ENCODE measurements around the gene DMD.

DMD gene

DNA sequence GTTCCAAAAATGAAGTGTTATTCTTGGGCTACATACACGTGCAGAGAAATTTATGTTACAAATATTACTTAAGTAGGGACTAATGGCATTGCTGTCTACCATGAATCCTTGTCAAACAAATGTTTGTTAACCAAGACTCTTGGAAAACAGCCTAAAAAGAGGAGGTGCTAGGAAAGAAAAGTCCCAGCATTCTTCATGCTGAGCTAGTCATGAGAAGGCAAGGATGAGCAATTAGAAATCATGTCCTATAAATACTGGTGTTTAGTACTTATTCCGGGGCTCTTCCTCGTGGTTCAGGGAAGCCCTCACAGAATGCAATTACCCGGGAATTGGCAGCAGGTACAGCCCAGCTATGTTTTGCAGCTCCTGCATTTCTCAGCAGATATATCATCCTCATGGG lies 1761.4 kb downstream of the DMD start:
- no peak for DNase-seq (ENCODE audit: low spot score)
- TF ChIP-seq, protein P1, sequence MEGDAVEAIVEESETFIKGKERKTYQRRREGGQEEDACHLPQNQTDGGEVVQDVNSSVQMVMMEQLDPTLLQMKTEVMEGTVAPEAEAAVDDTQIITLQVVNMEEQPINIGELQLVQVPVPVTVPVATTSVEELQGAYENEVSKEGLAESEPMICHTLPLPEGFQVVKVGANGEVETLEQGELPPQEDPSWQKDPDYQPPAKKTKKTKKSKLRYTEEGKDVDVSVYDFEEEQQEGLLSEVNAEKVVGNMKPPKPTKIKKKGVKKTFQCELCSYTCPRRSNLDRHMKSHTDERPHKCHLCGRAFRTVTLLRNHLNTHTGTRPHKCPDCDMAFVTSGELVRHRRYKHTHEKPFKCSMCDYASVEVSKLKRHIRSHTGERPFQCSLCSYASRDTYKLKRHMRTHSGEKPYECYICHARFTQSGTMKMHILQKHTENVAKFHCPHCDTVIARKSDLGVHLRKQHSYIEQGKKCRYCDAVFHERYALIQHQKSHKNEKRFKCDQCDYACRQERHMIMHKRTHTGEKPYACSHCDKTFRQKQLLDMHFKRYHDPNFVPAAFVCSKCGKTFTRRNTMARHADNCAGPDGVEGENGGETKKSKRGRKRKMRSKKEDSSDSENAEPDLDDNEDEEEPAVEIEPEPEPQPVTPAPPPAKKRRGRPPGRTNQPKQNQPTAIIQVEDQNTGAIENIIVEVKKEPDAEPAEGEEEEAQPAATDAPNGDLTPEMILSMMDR (IDR thresholded peaks at IDR 0.05) = no peak
- Histone ChIP-seq H3K4me3 (no peak overlapping the region), H3K27ac (no peak overlapping the region)

DNA sequence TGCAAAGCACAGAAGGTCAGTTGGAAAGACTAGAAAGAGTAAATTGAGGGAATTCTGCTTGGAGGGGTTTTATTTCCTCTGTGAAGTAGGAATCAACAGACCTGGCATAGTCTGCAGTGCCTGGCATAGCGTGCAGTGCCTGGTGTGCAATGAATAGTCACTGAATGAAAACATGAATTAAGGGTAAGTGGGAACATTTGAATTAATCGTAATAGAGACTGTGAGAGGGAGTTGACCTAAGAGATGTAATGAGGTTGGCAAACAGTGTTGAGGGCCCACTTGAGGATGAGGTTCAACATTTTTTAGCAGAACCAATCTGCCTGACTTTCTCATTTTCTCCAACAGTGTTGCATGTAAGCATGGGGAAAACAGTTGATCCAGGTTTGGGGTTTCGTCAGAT lies 1762.3 kb downstream of the DMD start:
- Histone ChIP-seq H3K27ac (no peak overlapping the region), H3K4me3 (no peak overlapping the region)
- no peak for DNase-seq (ENCODE audit: low spot score)
- TF ChIP-seq, protein P1 (IDR thresholded peaks at IDR 0.05) = no peak

DNA sequence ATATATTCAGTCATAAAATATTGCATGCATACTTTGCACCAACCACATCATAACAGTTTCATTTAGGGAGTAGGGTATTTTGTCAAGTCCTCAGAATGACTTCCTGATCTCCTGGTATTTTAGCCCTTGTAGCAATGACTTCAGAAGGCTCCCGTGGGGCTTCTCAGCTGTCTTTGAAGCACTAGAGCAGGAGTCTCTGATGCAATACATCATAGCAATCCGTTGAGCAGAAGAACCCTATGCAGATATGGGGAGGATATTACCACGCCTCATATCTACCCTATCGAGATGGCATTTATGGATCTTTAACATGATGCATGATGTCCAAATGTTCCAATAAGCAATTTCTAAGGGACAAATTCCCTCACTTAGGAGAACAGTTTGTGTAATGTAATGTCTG lies 1765.8 kb downstream of the DMD start:
- Histone ChIP-seq H3K27ac (no peak overlapping the region), H3K4me3 (no peak overlapping the region)
- no peak for DNase-seq (ENCODE audit: low spot score)
- TF ChIP-seq, protein P1 (IDR thresholded peaks at IDR 0.05) = no peak

DNA sequence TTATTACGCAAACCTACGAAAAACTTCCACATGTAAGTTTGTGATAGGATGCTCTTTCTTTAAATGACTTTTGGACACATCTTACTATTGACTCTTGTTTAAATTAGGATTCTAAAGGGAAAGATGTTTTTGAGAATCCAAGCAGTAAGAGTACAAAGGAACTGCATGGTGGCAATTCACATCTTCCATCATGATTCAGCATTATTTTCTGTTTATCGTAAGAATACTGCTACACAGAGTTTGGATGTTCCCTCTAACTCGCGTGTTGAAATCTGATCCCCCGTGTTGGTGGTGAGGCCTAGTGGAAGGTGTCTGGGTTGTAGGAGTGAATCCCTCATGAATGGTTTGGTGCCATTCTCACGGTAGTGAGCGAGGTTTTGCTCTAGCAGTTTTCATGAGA lies 1767.7 kb downstream of the DMD start:
- TF ChIP-seq, protein P1 (IDR thresholded peaks at IDR 0.05) = no peak
- no peak overlapping the region for H3K27ac ChIP-seq
- H3K4me3 ChIP-seq = no peak overlapping the region
- DNase-seq (ENCODE audit: low spot score) = no peak

DNA sequence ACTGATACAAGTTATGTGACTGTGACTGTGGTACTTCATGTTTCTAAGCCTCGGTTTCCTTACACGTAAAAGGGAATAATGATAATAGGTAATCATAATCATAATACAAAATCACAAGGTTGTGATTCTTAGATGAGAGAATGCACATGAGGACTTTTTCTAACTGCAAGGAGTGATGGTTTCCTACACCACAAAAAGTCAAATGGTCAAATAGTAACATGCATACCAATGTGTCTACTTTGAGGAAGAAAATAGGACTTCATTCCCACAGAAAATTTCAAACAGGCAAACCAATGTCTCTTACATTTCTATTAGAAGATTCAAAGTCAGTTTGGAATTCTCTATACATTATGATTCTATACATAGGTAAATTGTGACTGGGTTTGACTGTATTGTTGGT lies 1770.8 kb downstream of the DMD start:
- TF ChIP-seq, protein P1 (IDR thresholded peaks at IDR 0.05) = no peak
- no peak for DNase-seq (ENCODE audit: low spot score)
- no peak overlapping the region for H3K27ac ChIP-seq
- H3K4me3 ChIP-seq = no peak overlapping the region

DNA sequence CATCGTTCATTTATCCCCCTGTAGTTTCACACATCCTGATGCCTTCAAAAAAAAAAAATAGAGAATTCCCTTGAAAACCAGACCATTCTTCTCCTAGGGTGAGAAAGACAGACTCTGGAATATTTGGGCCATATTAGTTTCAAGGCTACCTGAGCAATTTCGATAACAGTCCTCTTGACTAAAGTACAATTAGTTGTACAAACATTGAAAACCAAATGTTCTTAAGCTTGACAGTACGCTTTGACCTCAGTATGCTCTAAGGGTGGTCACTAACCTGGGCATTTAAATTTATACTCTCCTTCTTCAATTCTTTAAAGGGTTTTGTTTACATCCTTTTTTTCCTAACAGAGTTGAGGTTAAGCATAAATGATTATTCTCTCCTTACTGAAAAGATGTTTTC lies 1774.9 kb downstream of the DMD start:
- no peak for DNase-seq (ENCODE audit: low spot score)
- H3K4me3 ChIP-seq = no peak overlapping the region
- TF ChIP-seq, protein P1 (IDR thresholded peaks at IDR 0.05) = no peak
- no peak overlapping the region for H3K27ac ChIP-seq

DNA sequence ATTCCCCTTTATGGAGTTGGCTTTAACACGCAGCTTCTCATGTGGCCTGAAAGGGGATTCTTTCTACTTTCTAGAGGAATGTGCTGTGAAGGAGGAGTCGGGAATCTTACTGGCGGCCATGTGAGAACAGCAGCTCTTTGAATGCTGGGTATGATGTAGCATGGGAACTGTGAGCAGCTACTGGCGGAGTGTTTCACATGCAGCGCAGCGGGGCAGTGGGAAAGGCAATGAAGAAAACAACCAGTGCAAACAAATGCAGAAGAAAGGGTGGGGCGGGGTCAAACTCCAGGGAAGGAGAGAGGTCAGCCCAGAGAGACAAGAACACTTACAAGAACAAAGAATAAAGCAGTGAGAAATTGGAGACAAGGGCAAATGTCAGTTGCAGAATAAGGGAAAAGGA lies 1775.8 kb downstream of the DMD start:
- no peak for DNase-seq (ENCODE audit: low spot score)
- TF ChIP-seq, protein P1 (IDR thresholded peaks at IDR 0.05) = no peak
- Histone ChIP-seq H3K27ac (no peak overlapping the region), H3K4me3 (no peak overlapping the region)
